SH-SY5Y (cell line): ENCODE data around the gene GOLPH3.

Experiments
- GATA2 ChIP-seq: IDR thresholded peaks from 2 replicates; pipeline ENCODE4 v1.6.1; 2011; ENCODE audit warnings: mild to moderate bottlenecking, low read depth, low read length
- GATA3 ChIP-seq: IDR thresholded peaks from 2 replicates; pipeline ENCODE4 v1.6.1; 2011; ENCODE audit warnings: low read depth, mild to moderate bottlenecking, low read length, moderate library complexity

DNA sequence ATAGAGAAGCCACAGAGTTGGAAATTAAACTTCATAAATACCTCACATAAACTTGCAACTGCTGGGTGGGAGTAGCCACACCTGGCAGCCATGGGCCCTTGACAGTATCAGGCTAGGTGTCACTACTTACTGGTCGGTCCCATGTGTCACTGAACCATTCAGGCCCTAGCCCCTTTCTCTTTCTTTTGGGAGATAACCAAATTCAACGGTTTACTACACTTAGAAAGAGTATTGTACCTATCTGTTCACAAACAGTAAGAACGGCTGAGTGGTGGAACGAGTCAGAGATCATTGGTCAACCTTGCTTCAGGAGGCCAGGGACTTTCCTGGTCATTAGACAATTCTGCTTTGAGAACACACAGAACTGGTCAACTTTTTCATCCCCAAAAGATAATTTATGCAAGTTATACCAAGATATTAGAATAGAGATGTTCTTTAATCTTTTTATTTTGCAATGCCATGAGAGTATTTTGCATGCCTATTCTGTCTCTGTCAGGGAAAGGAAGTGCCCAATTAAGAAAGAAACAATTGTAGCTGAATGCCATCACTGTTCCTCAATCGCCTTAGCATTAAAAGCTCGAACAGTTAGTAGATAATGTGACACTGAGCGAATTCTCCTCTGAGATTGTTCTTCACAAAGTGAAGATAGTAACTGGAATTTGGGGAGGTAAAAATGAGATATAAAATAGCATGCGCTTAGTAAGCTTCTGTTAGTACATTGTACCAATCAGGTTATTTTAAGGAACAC, 50.9 kb downstream of the GOLPH3 start:
- TF ChIP-seq GATA2 (no peak), GATA3 (no peak)
